Mesenteric fat pad (tissue), 1 donor: ENCODE results near the gene NAT9. TPM values are rescaled to one million over a fixed set of nuclear protein-coding genes. Genes with fewer than 3 reads are reported as not detected.

ENCODE experiments used
- DNase-seq: peaks from one replicate; pipeline ENCODE4 v3.0.0-alpha.2; 2020; ENCODE audit warnings: low spot score
- long read RNA-seq: library from polyadenylated mRNA; unstranded; transcript quantifications from one replicate; pipeline ENCODE4 v2.0.0, GENCODE V29; 2020
- total RNA-seq: library from RNA; stranded (reverse); fragmentation: NEBNext Ultra II Directional; extraction: Animal tissue kit (Norgen Biotek cat#: 25700); gene quantifications from one replicate; pipeline ENCODE4 v1.2.1, GENCODE V29; 2021
- donor health status: DM: yes; HTN: yes; CAD: no.

Gene NAT9
- total RNA-seq = 37.8 TPM
- long read RNA-seq, transcript NAT9-224 (6 exons, 583 nt) = minor isoform, 6 of 200 reads
- long read RNA-seq, transcript NAT9-201 (7 exons, 1,875 nt) = minor isoform, 30 of 200 reads
- long read RNA-seq, transcript NAT9-225 (6 exons, 1,993 nt) = minor isoform, 16 of 200 reads
- long read RNA-seq, transcript NAT9-210 (7 exons, 1,860 nt) = major isoform, 40 of 200 reads
- long read RNA-seq, partial matches to known transcripts = 10 of 200 reads
- long read RNA-seq, other reads (novel, unspliced or antisense) = 86 of 200 reads

GRCh38 chr17:74776044-74776962 is at the start of gene NAT9:
Gene NAT9 (minus strand): TSS chr17:74776345. CDS start chr17:74775698, 647 bp downstream.
- DNase-seq = peak; percentile 100

- DNase-seq = no peak
Observed at GRCh38 chr17:74824961-74825627, 48.9 kb upstream of the NAT9 start.

- DNase-seq = no peak
Observed at GRCh38 chr17:74822939-74823367, 46.8 kb upstream of the NAT9 start.

- DNase-seq = no peak
Observed at GRCh38 chr17:74822335-74822938, 46.3 kb upstream of the NAT9 start.

GRCh38 chr17:74821655-74822334 is 45.6 kb upstream of the NAT9 start:
- DNase-seq = no peak

- DNase-seq = no peak
Observed at GRCh38 chr17:74819801-74820436, 43.8 kb upstream of the NAT9 start.

- no peak for DNase-seq
Observed at GRCh38 chr17:74818291-74818938, 42.3 kb upstream of the NAT9 start.

GRCh38 chr17:74816905-74817620 is 40.9 kb upstream of the NAT9 start:
- DNase-seq = no peak

- DNase-seq = no peak
Observed at GRCh38 chr17:74815550-74816370, 39.6 kb upstream of the NAT9 start.

- no peak for DNase-seq
Observed at GRCh38 chr17:74815067-74815466, 38.9 kb upstream of the NAT9 start.

- no peak for DNase-seq
Observed at GRCh38 chr17:74814453-74814852, 38.3 kb upstream of the NAT9 start.

- DNase-seq = no peak
Observed at GRCh38 chr17:74812109-74813009, 36.2 kb upstream of the NAT9 start.

GRCh38 chr17:74810699-74811485 is 34.7 kb upstream of the NAT9 start:
- no peak for DNase-seq

- DNase-seq = no peak
Observed at GRCh38 chr17:74808714-74809430, 32.7 kb upstream of the NAT9 start.

- DNase-seq = no peak
Observed at GRCh38 chr17:74807925-74808324, 31.8 kb upstream of the NAT9 start.

GRCh38 chr17:74807441-74807840 is 31.3 kb upstream of the NAT9 start:
- no peak for DNase-seq
